Astrocyte (in vitro differentiated cells and primary cell): ENCODE results near the gene MEX3C. TPM values are rescaled to one million over a fixed set of nuclear protein-coding genes. Genes with fewer than 3 reads are reported as not detected.
A peak's percentile ranks its signal among the peaks of the same experiment; 100 is the strongest.

Source experiments
- DNase-seq: peaks from one replicate; pipeline ENCODE4 v3.0.0-alpha.2; 2010; ENCODE audit warnings: low read depth
- FAIRE-seq: peaks from 2 replicates; lab custom pipeline; 2011; peaks lifted over from hg19 to GRCh38; lab: Jason Lieb, UNC
- H2AFZ ChIP-seq: 2 replicates; pipeline ENCODE4 v1.6.0; 2012; ENCODE audit warnings: low read depth, low read length, inconsistent platforms
- H3K27ac ChIP-seq: 2 replicates; pipeline ENCODE4 v1.5.1; 2011; ENCODE audit warnings: low read depth, low read length, inconsistent platforms
- H3K27me3 ChIP-seq: 2 replicates; pipeline ENCODE4 v1.6.0; 2011; ENCODE audit warnings: low read length, inconsistent platforms; ENCODE audit not compliant: insufficient read depth
- H3K36me3 ChIP-seq: 2 replicates; pipeline ENCODE4 v1.5.1; 2011; ENCODE audit warnings: low read length, inconsistent platforms; ENCODE audit not compliant: insufficient read depth
- H3K4me1 ChIP-seq: 2 replicates; pipeline ENCODE4 v1.5.1; 2011; ENCODE audit warnings: low read length, inconsistent platforms; ENCODE audit not compliant: insufficient read depth
- H3K4me2 ChIP-seq: 2 replicates; pipeline ENCODE4 v1.6.0; 2012; ENCODE audit warnings: low read length, inconsistent platforms
- H3K4me3 ChIP-seq: 2 replicates; pipeline ENCODE4 v1.5.1; 2011; ENCODE audit warnings: low read depth, mild to moderate bottlenecking, low read length, inconsistent platforms; ENCODE audit not compliant: insufficient read depth
- H3K79me2 ChIP-seq: 2 replicates; pipeline ENCODE4 v1.6.0; 2012; ENCODE audit warnings: mild to moderate bottlenecking, low read length, inconsistent platforms; ENCODE audit not compliant: insufficient read depth
- H3K9ac ChIP-seq: 2 replicates; pipeline ENCODE4 v1.6.0; 2012; ENCODE audit warnings: mild to moderate bottlenecking, low read length, inconsistent platforms
- H3K9me3 ChIP-seq: 2 replicates; pipeline ENCODE4 v1.5.1; 2012; ENCODE audit warnings: low read depth, mild to moderate bottlenecking, low read length, inconsistent platforms; ENCODE audit not compliant: insufficient read depth
- H4K20me1 ChIP-seq: 2 replicates; pipeline ENCODE4 v1.6.0; 2012; ENCODE audit warnings: low read length, inconsistent platforms; ENCODE audit not compliant: insufficient read depth
- H3K27ac Mint-ChIP-seq: one replicate; pipeline ENCODE4 v1.8.0; 2021; ENCODE audit warnings: mild to moderate bottlenecking, mixed read lengths; ENCODE audit not compliant: unreplicated experiment
- H3K27me3 Mint-ChIP-seq: one replicate; pipeline ENCODE4 v1.8.0; 2021; ENCODE audit warnings: low read depth, mixed read lengths; ENCODE audit not compliant: unreplicated experiment
- H3K36me3 Mint-ChIP-seq: one replicate; pipeline ENCODE4 v1.8.0; 2021; ENCODE audit warnings: low read depth, mixed read lengths; ENCODE audit not compliant: unreplicated experiment
- H3K4me1 Mint-ChIP-seq: one replicate; pipeline ENCODE4 v1.8.0; 2021; ENCODE audit warnings: low read depth, mixed read lengths; ENCODE audit not compliant: unreplicated experiment
- H3K4me3 Mint-ChIP-seq: one replicate; pipeline ENCODE4 v1.8.0; 2021; ENCODE audit warnings: mild to moderate bottlenecking, moderate library complexity, mixed read lengths; ENCODE audit not compliant: unreplicated experiment
- H3K9me3 Mint-ChIP-seq: one replicate; pipeline ENCODE4 v1.8.0; 2021; ENCODE audit warnings: mild to moderate bottlenecking, mixed read lengths; ENCODE audit not compliant: unreplicated experiment
- EZH2 ChIP-seq: IDR thresholded peaks from 2 replicates; pipeline ENCODE4 v1.6.1; 2012; ENCODE audit warnings: mild to moderate bottlenecking, low read length, inconsistent platforms; ENCODE audit not compliant: insufficient read depth
- total RNA-seq: library from RNA; stranded (reverse); gene quantifications from 2 replicates; pipeline ENCODE4 v1.2.1, GENCODE V29; 2021
- TF ChIP-seq, protein P1 (sequence below): IDR thresholded peaks from 2 replicates; pipeline ENCODE4 v1.5.1; 2011; ENCODE audit warnings: low read depth, mild to moderate bottlenecking, inconsistent platforms, low read length, moderate library complexity; ENCODE audit not compliant: insufficient read depth

MEX3C gene
- total RNA-seq, 1 donor from 2014 or later, result 72.2 TPM

DNA sequence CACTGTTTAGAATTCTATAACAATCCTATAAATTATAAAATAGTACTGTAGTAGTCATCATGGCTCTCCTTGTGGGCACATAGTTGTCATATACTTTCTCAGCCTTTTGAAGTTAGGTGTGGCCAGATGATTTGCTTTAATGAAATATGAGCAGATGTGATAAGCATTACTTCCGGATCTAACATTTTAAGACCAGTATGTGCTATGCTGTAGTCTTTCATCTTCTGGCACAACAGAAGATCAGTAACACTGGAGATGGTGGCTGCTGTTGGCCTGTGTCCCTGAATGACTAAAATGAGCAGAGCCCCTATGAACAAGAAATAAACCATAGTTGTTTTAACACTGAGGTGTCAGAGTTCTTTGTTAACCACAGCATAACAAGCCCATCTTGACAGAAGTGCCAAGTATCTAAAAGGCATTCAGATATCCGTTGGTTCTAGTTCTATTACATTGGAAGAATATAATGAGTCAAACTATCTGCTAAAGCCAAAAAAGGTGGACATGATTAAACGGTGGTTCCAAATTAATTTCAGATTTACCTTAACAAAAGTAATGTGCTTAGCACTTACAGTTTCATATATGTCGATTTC lies 6.3 kb downstream of the MEX3C start:
- Histone ChIP-seq H3K9ac (no peak overlapping the region), H4K20me1 (peaks cover 95% of the 10 kb centered on the region), H3K27ac (no peak overlapping the region), H3K27me3 (no peaks in the 10 kb centered on the region), H2AFZ (no peak overlapping the region), H3K9me3 (no peaks in the 10 kb centered on the region), H3K4me3 (no peak overlapping the region), H3K79me2 (peaks cover 100% of the 10 kb centered on the region), H3K4me1 (peaks cover 28% of the 10 kb centered on the region), H3K36me3 (no peaks in the 10 kb centered on the region), H3K4me2 (peak overlapping the region; percentile 5)
- Mint-ChIP-seq H3K27ac (no peak overlapping the region), H3K4me3 (no peak overlapping the region), H3K36me3 (peaks cover 6% of the 10 kb centered on the region), H3K4me1 (peaks cover 41% of the 10 kb centered on the region), H3K27me3 (no peaks in the 10 kb centered on the region), H3K9me3 (no peaks in the 10 kb centered on the region)
- TF ChIP-seq, protein P1, sequence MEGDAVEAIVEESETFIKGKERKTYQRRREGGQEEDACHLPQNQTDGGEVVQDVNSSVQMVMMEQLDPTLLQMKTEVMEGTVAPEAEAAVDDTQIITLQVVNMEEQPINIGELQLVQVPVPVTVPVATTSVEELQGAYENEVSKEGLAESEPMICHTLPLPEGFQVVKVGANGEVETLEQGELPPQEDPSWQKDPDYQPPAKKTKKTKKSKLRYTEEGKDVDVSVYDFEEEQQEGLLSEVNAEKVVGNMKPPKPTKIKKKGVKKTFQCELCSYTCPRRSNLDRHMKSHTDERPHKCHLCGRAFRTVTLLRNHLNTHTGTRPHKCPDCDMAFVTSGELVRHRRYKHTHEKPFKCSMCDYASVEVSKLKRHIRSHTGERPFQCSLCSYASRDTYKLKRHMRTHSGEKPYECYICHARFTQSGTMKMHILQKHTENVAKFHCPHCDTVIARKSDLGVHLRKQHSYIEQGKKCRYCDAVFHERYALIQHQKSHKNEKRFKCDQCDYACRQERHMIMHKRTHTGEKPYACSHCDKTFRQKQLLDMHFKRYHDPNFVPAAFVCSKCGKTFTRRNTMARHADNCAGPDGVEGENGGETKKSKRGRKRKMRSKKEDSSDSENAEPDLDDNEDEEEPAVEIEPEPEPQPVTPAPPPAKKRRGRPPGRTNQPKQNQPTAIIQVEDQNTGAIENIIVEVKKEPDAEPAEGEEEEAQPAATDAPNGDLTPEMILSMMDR, result no peak
- no peak for TF ChIP-seq EZH2
- DNase-seq, result peak; percentile 16
- FAIRE-seq, result no peak

DNA sequence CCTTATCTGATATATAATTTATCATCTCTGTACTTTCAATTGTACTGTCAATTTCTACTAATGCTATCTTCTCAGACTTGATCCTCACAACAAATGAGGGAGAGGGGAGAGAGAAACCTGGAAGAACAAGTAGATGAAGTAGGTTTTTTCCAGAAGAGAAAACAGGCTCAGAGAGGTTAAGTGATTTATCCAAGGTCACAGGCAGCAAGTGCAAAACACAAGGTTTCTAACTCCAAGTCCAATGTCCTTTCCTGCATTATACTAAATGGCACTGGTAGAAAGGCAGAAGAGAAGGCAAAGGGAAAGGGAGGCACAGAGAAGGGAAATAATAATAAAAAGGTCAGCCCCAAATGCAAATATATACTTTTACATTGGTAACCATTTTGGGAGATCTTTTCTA lies 7.5 kb downstream of the MEX3C start:
- Histone ChIP-seq H3K9me3 (no peaks in the 10 kb centered on the region), H3K27ac (no peak overlapping the region), H3K79me2 (peaks cover 100% of the 10 kb centered on the region), H3K4me1 (peaks cover 28% of the 10 kb centered on the region), H4K20me1 (peaks cover 98% of the 10 kb centered on the region), H3K4me3 (no peak overlapping the region), H2AFZ (no peak overlapping the region), H3K9ac (no peak overlapping the region), H3K27me3 (no peaks in the 10 kb centered on the region), H3K4me2 (no peak overlapping the region), H3K36me3 (no peaks in the 10 kb centered on the region)
- FAIRE-seq, result no peak
- H3K9me3 Mint-ChIP-seq, result no peaks in the 10 kb centered on the region
- TF ChIP-seq, protein P1, result no peak
- TF ChIP-seq EZH2, result no peak
- no peak overlapping the region for H3K4me3 Mint-ChIP-seq
- no peaks in the 10 kb centered on the region for H3K27me3 Mint-ChIP-seq
- peaks cover 48% of the 10 kb centered on the region for H3K4me1 Mint-ChIP-seq
- no peak for DNase-seq
- H3K27ac Mint-ChIP-seq, result no peak overlapping the region
- H3K36me3 Mint-ChIP-seq, result peaks cover 2% of the 10 kb centered on the region

DNA sequence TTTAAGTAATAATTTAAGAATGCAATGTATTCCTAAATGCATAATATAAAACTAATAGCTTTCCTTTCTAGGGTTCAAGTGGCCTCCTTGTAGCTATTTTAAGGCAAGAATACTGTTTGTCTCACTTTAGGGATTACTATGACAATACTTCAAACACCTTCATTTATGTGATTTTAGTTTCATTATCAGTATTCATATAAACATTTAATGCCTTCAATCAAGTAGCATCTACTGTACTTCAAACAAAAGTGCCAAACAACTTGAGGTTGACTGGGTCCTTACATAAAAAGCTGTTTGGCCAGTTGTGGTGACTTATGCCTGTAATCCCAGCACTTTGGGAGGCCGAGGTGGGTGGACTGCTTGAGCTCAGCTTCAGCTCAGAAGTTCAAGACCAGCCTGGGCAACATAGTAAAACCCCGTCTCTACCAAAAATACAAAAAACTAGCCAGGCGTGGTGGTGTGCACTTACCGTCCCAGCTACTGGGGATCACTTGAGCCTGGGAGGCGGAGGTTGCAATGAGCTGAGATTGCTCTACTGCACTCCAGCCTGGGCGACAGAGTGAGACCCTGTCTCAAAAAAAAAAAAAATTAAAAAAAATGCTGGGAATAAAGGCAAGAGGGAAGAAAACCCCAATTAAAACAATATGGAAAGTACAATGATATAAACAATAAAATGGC lies 9.3 kb downstream of the MEX3C start:
- peaks cover 9% of the 10 kb centered on the region for H3K4me1 ChIP-seq
- H3K9me3 Mint-ChIP-seq, result no peaks in the 10 kb centered on the region
- H3K27me3 Mint-ChIP-seq, result no peaks in the 10 kb centered on the region
- no peak overlapping the region for H3K9ac ChIP-seq
- H3K79me2 ChIP-seq, result peaks cover 100% of the 10 kb centered on the region
- no peak for TF ChIP-seq EZH2
- TF ChIP-seq, protein P1, result no peak
- H3K27me3 ChIP-seq, result no peaks in the 10 kb centered on the region
- H3K4me3 Mint-ChIP-seq, result no peak overlapping the region
- DNase-seq (no peak), FAIRE-seq (no peak)
- H3K27ac Mint-ChIP-seq, result no peak overlapping the region
- no peak overlapping the region for H2AFZ ChIP-seq
- no peak overlapping the region for H3K27ac ChIP-seq
- H3K9me3 ChIP-seq, result no peaks in the 10 kb centered on the region
- H3K36me3 Mint-ChIP-seq, result peaks cover 8% of the 10 kb centered on the region
- peaks cover 43% of the 10 kb centered on the region for H3K4me1 Mint-ChIP-seq
- peaks cover 98% of the 10 kb centered on the region for H4K20me1 ChIP-seq
- no peaks in the 10 kb centered on the region for H3K36me3 ChIP-seq
- H3K4me3 ChIP-seq, result no peak overlapping the region
- no peak overlapping the region for H3K4me2 ChIP-seq
